Skeletal muscle tissue (tissue), 4 donors: ENCODE results near the gene MAGED4B. TPM values are rescaled to one million over a fixed set of nuclear protein-coding genes. Genes with fewer than 3 reads are reported as not detected.
"Not testable (repeated sequence)": the region's sequence is repeated elsewhere in the genome, so short reads cannot be mapped to it uniquely, and the experiment has no call there.

ENCODE experiments used
- H3K27ac ChIP-seq: one replicate; pipeline ENCODE4 v1.7.0; 2013; ENCODE audit warnings: mild to moderate bottlenecking, low read depth, low read length, inconsistent platforms
- H3K27me3 ChIP-seq, 3 donors: one replicate each; pipeline ENCODE4 v1.7.0; 2013; ENCODE audit warnings: low read length in 3 of 3; ENCODE audit not compliant: control insufficient read depth in 3 of 3, insufficient read depth in 3 of 3
- H3K36me3 ChIP-seq, 3 donors: one replicate each; pipeline ENCODE4 v1.7.0; 2013; ENCODE audit warnings: low read length in 3 of 3; ENCODE audit not compliant: control insufficient read depth in 3 of 3, insufficient read depth in 3 of 3
- H3K4me1 ChIP-seq, 3 donors: one replicate each; pipeline ENCODE4 v1.7.0; 2013; ENCODE audit warnings: low read length in 3 of 3, mild to moderate bottlenecking in 3 of 3; ENCODE audit not compliant: control insufficient read depth in 3 of 3, insufficient read depth in 3 of 3
- H3K4me3 ChIP-seq, 3 donors: one replicate each; pipeline ENCODE4 v1.7.0; 2013; ENCODE audit warnings: low read length in 3 of 3
- H3K9ac ChIP-seq, 3 donors: one replicate each; pipeline ENCODE4 v1.7.0; 2013; ENCODE audit warnings: low read length in 3 of 3, mild to moderate bottlenecking in 3 of 3, moderate library complexity in 2 of 3, low read depth in 1 of 3
- H3K9me3 ChIP-seq, 3 donors: one replicate each; pipeline ENCODE4 v1.7.0; 2013; ENCODE audit warnings: low read length in 3 of 3; ENCODE audit not compliant: control insufficient read depth in 3 of 3
- total RNA-seq: library from RNA; depleted of rRNA; stranded (reverse); fragments of >200 nt; gene quantifications from one replicate; pipeline ENCODE4 v1.2.3, GENCODE V29; 2014
- donor health status: Osteomylitis.

MAGED4B gene, protein sequence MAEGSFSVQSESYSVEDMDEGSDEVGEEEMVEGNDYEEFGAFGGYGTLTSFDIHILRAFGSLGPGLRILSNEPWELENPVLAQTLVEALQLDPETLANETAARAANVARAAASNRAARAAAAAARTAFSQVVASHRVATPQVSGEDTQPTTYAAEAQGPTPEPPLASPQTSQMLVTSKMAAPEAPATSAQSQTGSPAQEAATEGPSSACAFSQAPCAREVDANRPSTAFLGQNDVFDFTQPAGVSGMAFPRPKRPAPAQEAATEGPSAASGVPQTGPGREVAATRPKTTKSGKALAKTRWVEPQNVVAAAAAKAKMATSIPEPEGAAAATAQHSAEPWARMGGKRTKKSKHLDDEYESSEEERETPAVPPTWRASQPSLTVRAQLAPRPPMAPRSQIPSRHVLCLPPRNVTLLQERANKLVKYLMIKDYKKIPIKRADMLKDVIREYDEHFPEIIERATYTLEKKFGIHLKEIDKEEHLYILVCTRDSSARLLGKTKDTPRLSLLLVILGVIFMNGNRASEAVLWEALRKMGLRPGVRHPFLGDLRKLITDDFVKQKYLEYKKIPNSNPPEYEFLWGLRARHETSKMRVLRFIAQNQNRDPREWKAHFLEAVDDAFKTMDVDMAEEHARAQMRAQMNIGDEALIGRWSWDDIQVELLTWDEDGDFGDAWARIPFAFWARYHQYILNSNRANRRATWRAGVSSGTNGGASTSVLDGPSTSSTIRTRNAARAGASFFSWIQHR
- total RNA-seq: 27.7 TPM

DNA sequence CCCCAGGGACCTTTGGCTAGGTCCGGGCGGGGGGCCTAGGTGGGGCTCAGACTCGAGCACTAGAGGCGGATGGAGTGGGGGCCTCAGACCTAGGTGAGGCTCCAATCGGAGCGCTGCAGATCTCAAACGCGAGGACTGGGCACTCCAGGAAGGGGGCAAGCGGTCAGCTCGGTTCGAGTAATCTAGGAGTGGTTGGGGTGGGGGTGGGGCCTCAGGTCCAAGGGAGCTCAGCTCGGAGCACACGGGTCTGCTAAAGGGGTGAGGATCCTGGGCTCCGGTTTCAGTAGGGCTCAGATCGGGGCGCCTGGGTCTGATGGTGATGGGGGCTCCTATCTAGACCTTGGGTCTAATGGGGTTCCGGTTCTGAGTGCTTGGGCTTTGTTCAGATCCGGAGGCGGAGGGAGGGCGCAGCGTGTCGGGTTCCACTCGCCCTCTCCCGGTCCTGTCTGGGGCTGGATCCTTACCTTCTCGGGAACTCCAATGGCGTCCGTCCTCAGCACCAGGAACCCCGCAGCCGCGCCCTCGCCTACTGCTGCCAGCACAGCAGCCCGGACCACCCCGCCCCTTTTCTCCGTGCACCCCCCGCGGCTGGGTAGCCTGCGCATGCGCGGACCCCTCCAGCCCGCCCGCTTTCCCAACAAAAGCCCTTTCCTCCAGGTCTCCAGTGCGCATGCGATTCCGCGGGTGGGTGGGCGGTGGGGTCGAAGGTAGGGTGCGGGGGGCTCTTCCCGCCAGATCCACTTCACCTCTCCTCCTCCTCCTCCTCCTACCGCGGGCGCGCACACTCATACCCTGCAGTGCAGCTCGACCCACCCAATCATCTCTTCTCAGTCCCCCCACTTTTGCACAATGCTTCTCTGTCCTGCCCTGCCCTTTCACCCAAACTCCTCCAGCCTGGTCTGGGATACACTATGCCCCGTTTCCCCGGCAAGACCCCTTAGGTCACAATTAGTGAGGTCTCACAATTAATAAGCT, at the start of gene MAGED4B:
TSS of gene MAGED4B (minus strand) at position 518 of the 975 bp plus-strand sequence. CDS start 1,011 bp downstream, outside the sequence.
- not testable (repeated sequence) for H3K9me3 ChIP-seq, H3K9ac ChIP-seq, H3K27me3 ChIP-seq, H3K27ac ChIP-seq, H3K36me3 ChIP-seq, H3K4me3 ChIP-seq, H3K4me1 ChIP-seq

DNA sequence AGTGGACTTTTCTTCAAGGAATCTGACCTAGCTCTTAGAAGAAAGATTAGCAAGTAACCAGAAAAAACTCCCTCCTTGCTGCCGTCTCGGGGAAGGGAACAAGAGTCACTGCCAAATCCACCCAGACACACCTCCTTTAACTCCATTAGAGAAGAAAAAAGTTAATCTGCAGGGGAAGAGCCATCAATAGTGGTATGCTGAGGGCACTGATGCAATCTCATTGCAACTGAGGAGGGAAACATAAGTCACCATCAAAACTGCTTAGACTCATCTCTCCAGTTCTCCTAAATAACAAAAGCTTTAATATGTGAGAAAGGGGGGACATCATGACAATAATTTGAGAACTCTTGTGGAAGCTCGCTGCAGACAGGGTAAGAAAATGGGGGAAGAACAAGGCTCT, 49.3 kb upstream of the MAGED4B start:
- no peaks in the 10 kb centered on the region for H3K36me3 ChIP-seq
- H3K4me1 ChIP-seq: no peaks in the 10 kb centered on the region
- H3K9me3 ChIP-seq: no peaks in the 10 kb centered on the region
- H3K27ac ChIP-seq: no peak overlapping the region
- H3K4me3 ChIP-seq: no peak overlapping the region
- no peaks in the 10 kb centered on the region for H3K27me3 ChIP-seq
- no peak overlapping the region for H3K9ac ChIP-seq

DNA sequence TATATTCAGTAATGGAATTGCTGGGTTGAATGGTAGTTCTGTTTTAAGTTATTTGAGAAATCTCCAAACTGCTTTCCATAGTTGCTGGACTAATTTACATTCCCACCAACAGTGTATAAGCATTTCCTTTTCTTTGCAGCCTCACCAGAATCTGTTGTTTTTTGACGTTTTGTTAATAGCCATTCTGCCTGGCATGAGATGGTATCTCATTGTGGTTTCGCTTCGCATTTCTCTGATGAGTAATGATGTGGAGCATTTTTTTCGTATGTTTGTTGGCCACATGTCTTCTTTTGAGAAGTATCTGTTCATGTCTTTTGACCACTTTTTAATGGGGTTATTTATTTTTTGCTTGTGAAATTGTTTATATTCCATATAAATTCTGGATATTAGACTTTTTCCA, 13.6 kb upstream of the MAGED4B start:
- Histone ChIP-seq H3K27ac (no peak overlapping the region), H3K4me3 (no peak overlapping the region), H3K4me1 (no peaks in the 10 kb centered on the region), H3K36me3 (no peaks in the 10 kb centered on the region), H3K9ac (no peak overlapping the region), H3K9me3 (no peaks in the 10 kb centered on the region), H3K27me3 (no peaks in the 10 kb centered on the region)

DNA sequence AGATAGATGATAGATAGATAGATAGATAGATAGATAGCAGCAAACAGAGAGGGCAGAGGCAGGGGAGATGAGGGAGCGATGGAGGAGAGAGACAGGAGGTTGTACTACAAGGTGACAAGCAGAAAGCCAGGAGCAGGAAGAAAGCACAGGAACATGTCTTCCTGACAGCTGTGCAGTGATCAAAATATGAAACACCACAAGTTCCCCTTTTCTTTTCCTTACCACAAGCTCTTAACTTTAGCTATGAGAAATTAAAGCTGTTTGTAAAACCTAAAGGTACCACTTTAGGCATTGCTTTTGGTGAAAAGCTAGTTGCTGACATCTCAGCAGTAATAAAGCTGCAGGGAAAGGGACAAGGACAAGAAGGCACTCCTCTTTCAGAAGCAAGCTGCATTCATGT, 9.1 kb upstream of the MAGED4B start:
- Histone ChIP-seq H3K9me3 (no peaks in the 10 kb centered on the region), H3K4me1 (no peaks in the 10 kb centered on the region), H3K27me3 (no peaks in the 10 kb centered on the region), H3K36me3 (no peaks in the 10 kb centered on the region), H3K9ac (no peak overlapping the region), H3K27ac (no peak overlapping the region), H3K4me3 (no peak overlapping the region)

DNA sequence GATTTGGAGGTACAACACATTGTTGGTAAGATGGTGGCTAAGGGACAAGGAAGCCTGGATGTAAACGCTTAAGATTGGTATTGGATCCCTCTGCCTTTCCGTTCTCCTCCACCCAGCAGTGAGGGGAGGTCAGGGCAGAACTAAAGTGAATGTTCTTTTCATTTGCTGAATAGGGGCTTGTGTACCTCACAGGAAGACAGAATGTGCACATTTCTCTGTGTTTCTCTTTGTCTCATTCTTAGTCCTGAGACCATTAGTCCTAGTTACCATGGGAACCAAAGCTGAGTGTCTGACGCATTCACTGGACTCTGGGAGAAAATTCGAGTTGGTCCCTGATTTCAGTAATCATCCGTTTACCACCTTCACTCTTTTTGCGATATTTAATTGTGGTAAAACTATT, 26.7 kb downstream of the MAGED4B start:
- H3K4me1 ChIP-seq, H3K4me3 ChIP-seq, H3K27ac ChIP-seq, H3K9ac ChIP-seq, H3K27me3 ChIP-seq, H3K9me3 ChIP-seq, H3K36me3 ChIP-seq: not testable (repeated sequence)

DNA sequence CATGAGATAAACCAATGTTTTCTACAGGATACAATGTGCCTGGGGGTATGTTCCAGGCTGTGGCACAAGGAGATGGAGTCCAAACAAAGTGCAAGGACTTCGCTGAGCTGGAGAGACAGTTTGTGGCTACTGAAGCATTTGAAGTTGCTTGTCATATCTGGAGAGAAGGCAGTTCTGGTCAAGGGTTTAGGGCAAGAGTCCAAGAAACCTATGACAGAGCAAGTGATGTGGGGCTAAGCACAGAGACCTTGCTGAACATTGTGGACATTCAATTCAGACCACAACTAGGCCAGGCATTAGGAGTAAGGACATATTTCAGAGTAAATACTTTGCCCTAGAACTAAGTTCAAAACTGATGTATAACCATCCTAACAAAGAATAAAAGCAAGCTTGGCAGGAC, 34.8 kb downstream of the MAGED4B start:
- Histone ChIP-seq H3K36me3 (no peaks in the 10 kb centered on the region), H3K9ac (no peak overlapping the region), H3K27me3 (peaks cover 0 to 11% (median 0%) of the 10 kb centered on the region in 3 donors)

DNA sequence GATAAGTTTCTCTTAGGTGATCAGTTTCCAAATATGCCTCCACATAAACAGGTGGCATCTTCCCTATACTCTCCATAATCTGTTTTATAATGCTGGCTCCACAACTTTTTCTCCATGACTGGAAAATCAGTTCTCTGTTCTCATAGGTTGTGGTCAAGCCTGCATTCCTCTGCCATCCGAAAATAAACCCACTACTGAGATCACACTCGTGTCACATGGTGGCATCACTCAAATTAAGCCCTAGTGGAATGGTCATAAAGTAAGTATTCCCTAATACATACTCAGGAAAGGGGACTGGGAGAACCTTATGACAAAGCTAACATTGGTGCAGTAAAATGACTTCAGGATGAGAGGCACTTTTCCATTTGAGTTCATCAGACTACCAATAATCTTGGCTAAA, 37.6 kb downstream of the MAGED4B start:
- no peaks in the 10 kb centered on the region for H3K9me3 ChIP-seq
- no peak overlapping the region for H3K9ac ChIP-seq
- no peaks in the 10 kb centered on the region for H3K36me3 ChIP-seq
- peaks cover 0 to 6% (median 0%) of the 10 kb centered on the region in 3 donors for H3K27me3 ChIP-seq
- H3K27ac ChIP-seq: no peak overlapping the region
- no peak overlapping the region for H3K4me3 ChIP-seq
- no peaks in the 10 kb centered on the region for H3K4me1 ChIP-seq

More for the DNA sequence above, 34.8 kb downstream of the MAGED4B start:
- H3K4me1 ChIP-seq: no peaks in the 10 kb centered on the region
- H3K9me3 ChIP-seq: no peaks in the 10 kb centered on the region
- H3K4me3 ChIP-seq: no peak overlapping the region
- H3K27ac ChIP-seq: no peak overlapping the region

DNA sequence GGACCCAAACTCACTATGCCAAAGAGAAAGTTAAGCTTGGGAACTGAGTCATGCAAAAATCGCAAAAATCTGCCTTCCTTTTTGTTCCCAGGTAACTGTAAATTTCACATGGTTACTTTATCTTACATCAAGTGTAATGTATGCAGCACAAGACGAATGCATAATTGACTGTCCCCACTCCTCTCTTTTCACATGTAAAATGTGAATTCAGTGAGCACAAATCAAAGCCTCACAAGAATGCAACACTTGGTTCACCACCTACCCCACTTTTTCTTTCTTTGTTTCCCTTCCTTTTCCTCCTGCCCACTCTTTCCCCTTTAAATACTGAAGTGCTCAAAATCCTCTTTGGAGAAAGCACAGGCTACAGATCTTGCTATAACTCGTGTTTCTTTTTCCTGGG, 53.2 kb downstream of the MAGED4B start:
- Histone ChIP-seq H3K27me3 (no peaks in the 10 kb centered on the region), H3K27ac (no peak overlapping the region)

More for the DNA sequence above, 53.2 kb downstream of the MAGED4B start:
- Histone ChIP-seq H3K4me3 (no peak overlapping the region), H3K36me3 (no peaks in the 10 kb centered on the region), H3K4me1 (no peaks in the 10 kb centered on the region), H3K9me3 (no peaks in the 10 kb centered on the region), H3K9ac (no peak overlapping the region)
